ENCODE results near the gene EXOC3.

GRCh38 chr5:516338-516925, 73.5 kb downstream of the EXOC3 start:
- no peak for TF ChIP-seq EZH2 (IDR thresholded peaks at IDR 0.05; ENCODE audit: insufficient read depth, poor library complexity, severe bottlenecking)
- TF ChIP-seq EZH2phosphoT487 (IDR thresholded peaks at IDR 0.05; ENCODE audit: insufficient read depth, low read depth): no peak

Data from GM23248 (cell line).